HG03558 (cell line): ENCODE data around the gene NRG3.

ENCODE experiments used
- ATAC-seq: cut with Tn5 transposase; IDR thresholded peaks from one replicate; pipeline ENCODE4 v1.9.1; 2021; ENCODE audit warnings: moderate number of reproducible peaks; ENCODE audit not compliant: unreplicated experiment; ENCODE audit errors: extremely low read depth

The NRG3 gene

GRCh38 chr10:82737549-82737948 lies 862.6 kb downstream of the NRG3 start:
- no peak for ATAC-seq

GRCh38 chr10:82738592-82738991 lies 863.6 kb downstream of the NRG3 start:
- no peak for ATAC-seq

GRCh38 chr10:82742478-82742877 lies 867.5 kb downstream of the NRG3 start:
- no peak for ATAC-seq

GRCh38 chr10:82742898-82743297 lies 867.9 kb downstream of the NRG3 start:
- ATAC-seq: no peak

GRCh38 chr10:82750538-82750937 lies 875.5 kb downstream of the NRG3 start:
- ATAC-seq: no peak

GRCh38 chr10:82757397-82757796 lies 882.4 kb downstream of the NRG3 start:
- no peak for ATAC-seq

GRCh38 chr10:82757901-82758300 lies 882.9 kb downstream of the NRG3 start:
- ATAC-seq: no peak

- no peak for ATAC-seq
Observed at GRCh38 chr10:82759050-82759449, 884.1 kb downstream of the NRG3 start.

GRCh38 chr10:82762641-82763040 lies 887.6 kb downstream of the NRG3 start:
- no peak for ATAC-seq

- ATAC-seq: no peak
Observed at GRCh38 chr10:82768040-82768439, 893.0 kb downstream of the NRG3 start.

GRCh38 chr10:82778908-82779307 lies 903.9 kb downstream of the NRG3 start:
- ATAC-seq: no peak

GRCh38 chr10:82796510-82796909 lies 921.5 kb downstream of the NRG3 start:
- no peak for ATAC-seq

- ATAC-seq: no peak
Observed at GRCh38 chr10:82801289-82801688, 926.3 kb downstream of the NRG3 start.

- ATAC-seq: no peak
Observed at GRCh38 chr10:82811621-82812020, 936.6 kb downstream of the NRG3 start.

GRCh38 chr10:82813856-82814255 lies 938.9 kb downstream of the NRG3 start:
- no peak for ATAC-seq

- ATAC-seq: no peak
Observed at GRCh38 chr10:82814635-82815034, 939.6 kb downstream of the NRG3 start.

- no peak for ATAC-seq
Observed at GRCh38 chr10:82815680-82816079, 940.7 kb downstream of the NRG3 start.

- ATAC-seq: no peak
Observed at GRCh38 chr10:82817676-82818422, 942.9 kb downstream of the NRG3 start.

- no peak for ATAC-seq
Observed at GRCh38 chr10:82821043-82821442, 946.0 kb downstream of the NRG3 start.

- ATAC-seq: no peak
Observed at GRCh38 chr10:82826132-82826531, 951.1 kb downstream of the NRG3 start.

GRCh38 chr10:82827901-82828300 lies 952.9 kb downstream of the NRG3 start:
- no peak for ATAC-seq

GRCh38 chr10:82847242-82847641 lies 972.2 kb downstream of the NRG3 start:
- no peak for ATAC-seq
